GM18526 (cell line): ENCODE results near the gene NCOA7.

Experiments used
- POLR2A ChIP-seq: IDR thresholded peaks from 3 replicates; pipeline ENCODE4 v1.6.1; 2011; ENCODE audit not compliant: insufficient read length; ENCODE audit errors: extremely low read depth

The NCOA7 gene

DNA sequence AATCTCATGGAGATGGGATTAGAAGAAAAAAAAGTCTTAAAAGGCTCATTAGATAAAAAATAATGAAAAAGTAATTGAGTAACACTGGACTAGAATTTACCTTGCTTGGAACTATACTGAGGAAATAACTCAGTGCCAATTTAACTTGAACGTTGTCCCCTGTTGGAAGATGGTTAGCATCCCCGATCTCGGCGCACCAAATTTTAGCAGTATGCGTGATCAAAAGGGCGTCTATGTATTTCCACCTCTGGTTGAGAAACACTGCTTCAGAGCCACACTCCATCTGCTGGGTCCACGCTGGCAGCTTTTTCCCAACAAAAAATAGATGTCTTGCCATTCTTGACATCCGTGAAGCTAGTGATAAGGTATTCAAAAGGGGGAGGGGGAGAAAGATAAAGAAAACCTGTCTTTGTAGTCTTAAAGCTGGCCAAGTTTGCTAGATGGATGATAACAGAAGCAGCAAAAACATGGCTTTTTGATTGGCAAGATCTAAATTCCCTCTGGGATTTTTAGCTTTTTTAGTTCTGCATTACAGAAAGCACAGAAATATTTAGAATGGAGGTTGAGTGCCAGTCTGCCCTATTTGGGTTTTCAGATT is 172.2 kb downstream of the NCOA7 start:
- no peak for TF ChIP-seq POLR2A

GRCh38 chr6:125963817-125964216 is 173.1 kb downstream of the NCOA7 start:
- TF ChIP-seq POLR2A, result no peak

DNA sequence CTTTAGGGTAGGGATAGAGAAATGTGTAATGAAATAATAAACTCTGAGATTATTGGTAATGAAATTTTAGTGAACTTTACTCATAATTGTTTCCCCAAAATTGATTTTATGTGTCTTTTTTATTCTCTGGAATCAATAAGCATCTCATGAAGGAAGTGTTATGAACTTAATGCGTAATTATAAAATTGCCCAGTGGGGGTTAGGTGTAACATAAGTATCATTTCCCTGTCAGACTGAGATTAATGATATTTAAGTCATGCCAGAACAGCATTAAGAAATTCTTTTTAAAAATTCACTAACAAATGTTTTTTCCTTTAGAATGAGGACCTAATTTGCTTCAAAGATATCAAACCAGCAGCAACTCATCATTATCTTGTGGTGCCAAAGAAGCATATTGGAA is 175.8 kb downstream of the NCOA7 start:
- TF ChIP-seq POLR2A, result no peak

GRCh38 chr6:125968493-125968892 is 177.7 kb downstream of the NCOA7 start:
- TF ChIP-seq POLR2A, result no peak

GRCh38 chr6:125970760-125971159 is 180.0 kb downstream of the NCOA7 start:
- no peak for TF ChIP-seq POLR2A

GRCh38 chr6:125974214-125974866 is 183.6 kb downstream of the NCOA7 start:
- TF ChIP-seq POLR2A, result no peak

GRCh38 chr6:125979101-125979500 is 188.3 kb downstream of the NCOA7 start:
- no peak for TF ChIP-seq POLR2A
